Esophagus muscularis mucosa (tissue), 3 donors: ENCODE measurements around the gene CYLD.

Experiments
- CTCF ChIP-seq, 3 experiments: fragments of 200-600 bp in 2 of 3; fragments of 450-650 bp in 1 of 3; sonication (generic) in 2 of 3; IDR thresholded peaks; one replicate each; pipeline ENCODE4 v1.5.1; 2017 to 2019; ENCODE audit warnings: antibody characterized with exemption in 3 of 3, mild to moderate bottlenecking in 2 of 3, moderate library complexity in 1 of 3
- POLR2A ChIP-seq: fragments of 450-650 bp; IDR thresholded peaks from one replicate; pipeline ENCODE4 v1.6.1; 2017; ENCODE audit warnings: antibody characterized with exemption, moderate library complexity, mild to moderate bottlenecking, low read depth
- POLR2AphosphoS5 ChIP-seq, 2 donors: sonication (generic); formaldehyde crosslinking; IDR thresholded peaks; one replicate each; pipeline ENCODE4 v1.6.1; 2017; ENCODE audit warnings: antibody characterized with exemption in 2 of 2

- no peak for TF ChIP-seq CTCF (IDR thresholded peaks at IDR 0.05)
- no peak for TF ChIP-seq POLR2AphosphoS5 (IDR thresholded peaks at IDR 0.05)
- no peak for TF ChIP-seq POLR2A
Measured at GRCh38 chr16:50820225-50820624, 78.3 kb downstream of the CYLD start.
